GM12878 (cell line): Measurements from ENCODE around the gene SIT1. TPM values are rescaled to one million over a fixed set of nuclear protein-coding genes. Genes with fewer than 3 reads are reported as not detected.

ENCODE experiments used
- ATAC-seq: fragments of 200-7000 bp; cut with Tn5 transposase; 3 replicates; pipeline ENCODE4 v1.9.1; 2020; ENCODE audit warnings: mild to moderate bottlenecking, moderate library complexity
- BruUV-seq: library from RNA; stranded (reverse); fragments of 400-500 nt; replicated peaks from 2 replicates; lab custom pipeline; 2021; lab: Mats Ljungman, UMichigan
- CTCF ChIA-PET: fragments of 300-600 bp; sonication (Branson Sonifier 250); formaldehyde crosslinking; extraction: SDS; loops from one replicate; lab custom pipeline; 2021; ENCODE audit warnings: inconsistent platforms; lab: Yijun Ruan, JAX
- POLR2A ChIA-PET: fragments of 350-600 bp; formaldehyde crosslinking; extraction: SDS; loops from one replicate; lab custom pipeline; 2021; ENCODE audit warnings: inconsistent platforms; lab: Charles Lee
- RAD21 ChIA-PET: fragments of 300-600 bp; sonication (Branson Sonifier 250); formaldehyde crosslinking; loops from one replicate; lab custom pipeline; 2023; ENCODE audit warnings: antibody characterized with exemption; ENCODE audit not compliant: unreplicated experiment; lab: Charles Lee
- SMC1A ChIA-PET: fragments of 300-600 bp; sonication (Branson Sonifier 250); formaldehyde crosslinking; loops from one replicate; lab custom pipeline; 2023; ENCODE audit not compliant: unreplicated experiment, uncharacterized antibody; lab: Charles Lee
- DNase-seq: peaks from one replicate; pipeline ENCODE4 v3.0.0-alpha.2; 2011; ENCODE audit warnings: low read depth, low spot score
- FAIRE-seq: peaks from 3 replicates; lab custom pipeline; 2011; peaks lifted over from hg19 to GRCh38; lab: Jason Lieb, UNC
- H2AFZ ChIP-seq: 2 replicates; pipeline ENCODE4 v1.6.0; 2011; ENCODE audit warnings: low read depth, low read length, control low read depth; ENCODE audit not compliant: control insufficient read depth
- H3K27ac ChIP-seq: 2 replicates; pipeline ENCODE4 v1.5.1; 2011; ENCODE audit warnings: control low read depth; ENCODE audit not compliant: control insufficient read depth, insufficient read depth
- H3K27me3 ChIP-seq, 2 experiments: replicated peaks in 1 of 2; 2 replicates each; pipeline versions ENCODE4 v1.6.0 to v1.6.1; 2011; ENCODE audit warnings: low read length in 1 of 2; ENCODE audit not compliant: control insufficient read depth in 2 of 2, insufficient read depth in 2 of 2
- H3K36me3 ChIP-seq, 2 experiments: 2 replicates each; pipeline ENCODE4 v1.5.1; 2011; ENCODE audit warnings: low read length in 1 of 2; ENCODE audit not compliant: control insufficient read depth in 2 of 2, insufficient read depth in 2 of 2
- H3K4me1 ChIP-seq: 2 replicates; pipeline ENCODE4 v1.6.1; 2011; ENCODE audit warnings: mild to moderate bottlenecking, low read length, moderate library complexity, mixed read lengths; ENCODE audit not compliant: control insufficient read depth, insufficient read depth
- H3K4me2 ChIP-seq: 2 replicates; pipeline ENCODE4 v1.6.0; 2011; ENCODE audit warnings: control low read depth; ENCODE audit not compliant: control insufficient read depth, insufficient read depth
- H3K4me3 ChIP-seq: fragments of 200-600 bp; sonication (generic); 2 replicates; pipeline ENCODE4 v1.5.1; 2016
- H3K79me2 ChIP-seq: 2 replicates; pipeline ENCODE4 v1.6.0; 2011; ENCODE audit warnings: low read length; ENCODE audit not compliant: control insufficient read depth, insufficient read depth
- H3K9ac ChIP-seq: 2 replicates; pipeline ENCODE4 v1.8.0; 2011; ENCODE audit warnings: low read length, control low read depth, mixed read lengths; ENCODE audit not compliant: control insufficient read depth, insufficient read depth
- H3K9me3 ChIP-seq: replicated peaks from 3 replicates; pipeline ENCODE4 v1.5.1; 2011; ENCODE audit warnings: mild to moderate bottlenecking, low read length; ENCODE audit not compliant: control insufficient read depth, insufficient read depth
- H4K20me1 ChIP-seq: 2 replicates; pipeline ENCODE4 v1.6.0; 2011; ENCODE audit not compliant: control insufficient read depth, insufficient read depth
- ELK1 ChIP-seq: IDR thresholded peaks from 2 replicates; pipeline ENCODE4 v1.6.1; 2012; ENCODE audit warnings: low read depth, low read length, improper control_type of control experiment
- ETV6 ChIP-seq, 2 experiments: fragments of 450-650 bp in 1 of 2; IDR thresholded peaks in 1 of 2; conservative IDR thresholded peaks in 1 of 2; 2 replicates each; pipeline ENCODE4 v1.6.1; 2014; ENCODE audit warnings: antibody characterized with exemption in 1 of 2, borderline replicate concordance in 1 of 2, low read depth in 1 of 2, mild to moderate bottlenecking in 1 of 2, moderate library complexity in 1 of 2
- GATAD2B ChIP-seq: fragments of 450-650 bp; conservative IDR thresholded peaks from 2 replicates; pipeline ENCODE4 v1.6.1; 2017; ENCODE audit warnings: low read depth, mild to moderate bottlenecking, moderate library complexity
- HSF1 ChIP-seq: fragments of 150-350 bp; IDR thresholded peaks from 2 replicates; pipeline ENCODE4 v1.6.1; 2014; ENCODE audit warnings: mild to moderate bottlenecking, low read depth, low read length
- MEF2B ChIP-seq: fragments of 450-650 bp; IDR thresholded peaks from 2 replicates; pipeline ENCODE4 v1.6.1; 2018; ENCODE audit warnings: mild to moderate bottlenecking, moderate library complexity; ENCODE audit not compliant: partially characterized antibody, poor library complexity, severe bottlenecking
- NBN ChIP-seq: fragments of 450-650 bp; IDR thresholded peaks from 2 replicates; pipeline ENCODE4 v1.6.1; 2016
- NR2C1 ChIP-seq: fragments of 450-650 bp; IDR thresholded peaks from 2 replicates; pipeline ENCODE4 v1.6.1; 2017; ENCODE audit warnings: antibody characterized with exemption, mild to moderate bottlenecking, moderate library complexity
- PAX8 ChIP-seq: fragments of 450-650 bp; IDR thresholded peaks from 2 replicates; pipeline ENCODE4 v1.6.1; 2017; ENCODE audit warnings: mild to moderate bottlenecking, moderate library complexity
- POLR2AphosphoS5 ChIP-seq: IDR thresholded peaks from 2 replicates; pipeline ENCODE4 v1.6.1; 2011; ENCODE audit warnings: mild to moderate bottlenecking, low read length, inconsistent platforms
- RAD21 ChIP-seq: IDR thresholded peaks from 2 replicates; pipeline ENCODE4 v1.6.1; 2011; ENCODE audit warnings: mild to moderate bottlenecking, low read depth, low read length, moderate library complexity; ENCODE audit not compliant: insufficient read depth
- SIX5 ChIP-seq: IDR thresholded peaks from 2 replicates; pipeline ENCODE4 v1.6.1; 2011; ENCODE audit warnings: mild to moderate bottlenecking, low read depth, low read length, moderate library complexity; ENCODE audit not compliant: severe bottlenecking
- SMAD1 ChIP-seq: fragments of 450-650 bp; IDR thresholded peaks from 2 replicates; pipeline ENCODE4 v1.6.1; 2018; ENCODE audit warnings: mild to moderate bottlenecking, low read depth; ENCODE audit not compliant: partially characterized antibody
- SMAD5 ChIP-seq: IDR thresholded peaks from 2 replicates; pipeline ENCODE4 v1.6.1; 2016; ENCODE audit warnings: antibody characterized with exemption, low read depth
- SREBF1 ChIP-seq: IDR thresholded peaks from 2 replicates; pipeline ENCODE4 v1.6.1; 2012; ENCODE audit warnings: mild to moderate bottlenecking, low read length
- SUZ12 ChIP-seq: fragments of 200-600 bp; sonication (generic); IDR thresholded peaks from one replicate; pipeline ENCODE4 v1.6.1; 2018; ENCODE audit warnings: antibody characterized with exemption, mild to moderate bottlenecking; ENCODE audit not compliant: unreplicated experiment
- ZBTB40 ChIP-seq: fragments of 450-650 bp; IDR thresholded peaks from 2 replicates; pipeline ENCODE4 v1.6.1; 2016; ENCODE audit warnings: mild to moderate bottlenecking, moderate library complexity, borderline replicate concordance
- ZSCAN29 ChIP-seq: fragments of 450-650 bp; IDR thresholded peaks from 2 replicates; pipeline ENCODE4 v1.6.1; 2017; ENCODE audit warnings: mild to moderate bottlenecking, moderate library complexity
- WGBS: methylation state at CpG from one replicate; pipeline ENCODE4 v1.1.6; 2016; ENCODE audit warnings: low lambda C conversion rate; ENCODE audit not compliant: insufficient replicate concordance, insufficient coverage; ENCODE audit errors: missing lambda C conversion rate; 5-methylcytosine and 5-hydroxymethylcytosine counted together
- in situ Hi-C: fragments of 300-500 bp; cut with MboI; formaldehyde crosslinking; loops from 9 replicates; pipeline ENCODE4 v1.14.3; 2018; ENCODE audit warnings: mixed read lengths
- intact Hi-C: fragments of 100-400 bp; cut with micrococcal nuclease; formaldehyde crosslinking; loops from one replicate; pipeline ENCODE4 v1.14.2; 2022; ENCODE audit not compliant: unreplicated experiment
- polyA plus RNA-seq, 11 experiments: library from polyadenylated mRNA; depleted of rRNA in 4 of 11; unstranded in 6 of 11; stranded (reverse) in 5 of 11; fragments of >200 nt; fragmentation: Nextera tagmentation in 4 of 11; fragmentation: Illumina TruSeq in 1 of 11; extraction: Ambion mirVana in 4 of 11; extraction: Trizol in 1 of 11; gene quantifications; 1 replicate in 1 of 11; 2 replicates in 10 of 11; pipeline versions ENCODE4 v1.2.1 to v1.2.3, GENCODE V29; 2011 to 2016; ENCODE audit warnings: inconsistent platforms in 2 of 11, missing spikeins in 2 of 11, low read depth in 1 of 11
- total RNA-seq, 4 experiments: library from RNA; depleted of rRNA in 3 of 4; stranded (reverse); fragments of >200 nt in 3 of 4; fragmentation: Illumina TruSeq in 1 of 4; extraction: Trizol in 1 of 4; gene quantifications; 2 replicates each; pipeline versions ENCODE4 v1.2.1 to v1.2.3, GENCODE V29; 2013 to 2021

Gene SIT1
- total and polyA plus RNA-seq, 10 of the 15 experiments (the other 5 are each of a cell fraction or from before 2014, with no cell fraction given) = 0.97 to 137 (median 59.7) TPM

GRCh38 chr9:35608221-35608620, 42.5 kb downstream of the SIT1 start (continued):
- TF ChIP-seq HSF1 = no peak

- Histone ChIP-seq H3K9ac (no peak overlapping the region), H3K27ac (no peak overlapping the region), H3K4me1 (peaks cover 8% of the 10 kb centered on the region), H3K27me3 (no peaks in the 10 kb centered on the region), H3K4me3 (no peak overlapping the region), H3K4me2 (no peak overlapping the region), H3K79me2 (no peaks in the 10 kb centered on the region; the same call in 1 of the 2 replicates), H4K20me1 (no peaks in the 10 kb centered on the region), H3K36me3 (no peaks in the 10 kb centered on the region; a peak in 1 of 4 replicates), H2AFZ (no peak overlapping the region), H3K9me3 (no peaks in the 10 kb centered on the region; the same call in 2 of the 3 replicates)
- CTCF ChIA-PET = no interaction called here
- SMC1A ChIA-PET = interaction anchor here (2.3 kb wide), 1 partner anchor 12 kb away, joined by 13 read pairs; the partner anchor contains the start of gene CD72
- DNase-seq (no peak), FAIRE-seq (no peak), ATAC-seq (no peak)
- BruUV-seq = TSS peak; percentile 68
- in situ Hi-C loops = loop anchor here (5.0 kb wide), 1 partner anchor 121 kb away; no protein-coding TSS in a partner anchor
- intact Hi-C loops = loop anchor here (10.0 kb wide), 2 partner anchors 208 to 492 kb away; partner anchors contain the start of genes ATOSB, HINT2 and SPAG8
- RAD21 ChIA-PET = interaction anchor here (1.1 to 3.5 kb wide), 3 partner anchors 9 to 90 kb away, joined by 4 to 57 read pairs (median 6); partner anchors contain the start of gene SIT1
- WGBS = 92% methylated on average over 7 of the region's 7 CpGs
- POLR2A ChIA-PET = interaction anchor here (0.6 to 1.5 kb wide), 4 partner anchors 10 to 121 kb away, joined by 3 to 5 read pairs (median 4); partner anchors contain the start of genes CCDC107 and RMRP
- TF ChIP-seq RAD21 (no peak), SIX5 (no peak), ELK1 (no peak), NBN (no peak), MEF2B (no peak), SREBF1 (no peak), SMAD5 (no peak), ZSCAN29 (no peak), POLR2AphosphoS5 (no peak), SUZ12 (no peak), ETV6 (conservative IDR thresholded peaks at IDR 0.05 in 1 of 2, IDR thresholded peaks at IDR 0.05 in 1 of 2; ENCODE audit: borderline replicate concordance in 1 of 2, low read depth in 1 of 2) (no peak), SMAD1 (no peak), GATAD2B (no peak), PAX8 (no peak), ZBTB40 (no peak), NR2C1 (no peak)
These were observed 44.0 kb downstream of the SIT1 start for GRCh38 chr9:35606726-35607125.
